Stimulated activated CD4-positive, alpha-beta T cell treated with anti-CD3 and anti-CD28 coated beads, TNF-alpha, amount 100 ng/mL, for 1 hour (primary cell): Measurements from ENCODE around the gene PDE6B.
A peak's percentile ranks its signal among the peaks of the same experiment; 100 is the strongest.
"Not testable (repeated sequence)": the region's sequence is repeated elsewhere in the genome, so short reads cannot be mapped to it uniquely, and the experiment has no call there.

Source experiments
- DNase-seq, 3 donors: peaks; one replicate each; pipeline ENCODE4 v3.0.0-alpha.2; 2020; ENCODE audit warnings: low read depth in 3 of 3, low spot score in 1 of 3

The PDE6B gene

DNA sequence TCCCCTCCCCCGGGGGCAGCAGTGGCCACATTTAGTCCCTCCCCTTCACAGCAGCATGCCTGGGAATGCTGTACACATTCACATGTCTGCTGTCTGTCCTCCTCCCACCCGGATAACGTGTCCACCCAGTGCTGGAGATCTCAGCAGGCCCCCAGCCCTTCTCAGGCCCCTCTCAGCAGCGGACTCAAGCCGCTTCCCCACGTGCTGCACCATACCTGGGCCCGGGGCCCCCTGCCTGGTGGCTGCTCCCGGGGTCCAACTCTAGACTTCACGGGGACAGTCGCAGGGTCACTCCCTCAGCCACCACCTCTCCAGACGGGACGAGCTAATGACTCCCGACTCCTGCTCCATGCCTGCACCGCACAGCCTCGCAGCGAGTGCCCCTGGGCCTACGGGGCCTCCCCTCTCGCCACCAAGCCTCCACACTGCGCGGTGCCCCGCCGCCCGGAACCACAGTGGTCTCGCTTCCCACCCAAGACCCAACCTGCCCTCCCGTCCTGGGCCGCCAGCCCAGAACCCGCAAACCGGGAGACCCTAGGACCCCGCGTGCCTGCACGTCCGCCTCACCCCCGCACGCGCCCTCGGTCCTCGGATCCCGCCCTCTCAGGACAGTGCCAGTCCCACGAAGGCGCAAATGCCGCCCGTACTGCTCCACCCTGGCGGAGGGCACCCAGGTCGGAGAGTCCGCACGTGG is 79.0 kb downstream of the PDE6B start:
- no peak for DNase-seq

GRCh38 chr4:704971-705277 is 79.6 kb downstream of the PDE6B start:
- no peak for DNase-seq

- DNase-seq = peak; percentile 89 to 98 (median 95)
Observed at GRCh38 chr4:705278-706082, 80.1 kb downstream of the PDE6B start, which contains the start of gene PCGF3. PCGF3 (plus strand) TSS chr4:705832; CDS start chr4:733681, 27,849 bp downstream.

DNA sequence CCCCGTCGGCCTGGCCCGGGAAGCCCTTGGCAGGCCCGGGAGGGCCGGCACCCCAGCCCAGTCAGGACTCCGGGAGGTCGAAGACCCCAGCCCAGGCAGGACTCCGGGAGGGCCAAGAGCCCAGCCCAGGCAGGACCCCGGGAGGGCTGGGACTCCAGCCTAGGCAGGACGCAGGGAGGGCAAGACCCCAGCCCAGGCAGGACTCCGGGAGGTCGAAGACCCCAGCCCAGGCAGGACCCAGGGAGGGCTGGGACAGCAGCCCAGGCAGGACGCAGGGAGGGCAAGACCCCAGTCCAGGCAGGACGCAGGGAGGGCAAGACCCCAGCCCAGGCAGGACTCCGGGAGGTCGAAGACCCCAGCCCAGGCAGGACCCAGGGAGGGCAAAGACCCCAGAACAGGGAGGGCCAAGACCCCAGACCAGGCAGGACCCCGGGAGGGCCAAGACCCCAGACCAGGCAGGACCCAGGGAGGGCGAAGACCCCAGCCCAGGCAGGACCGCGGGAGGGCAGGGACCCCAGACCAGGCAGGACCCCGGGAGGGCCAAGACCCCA is 80.8 kb downstream of the PDE6B start:
- DNase-seq = not testable (repeated sequence)

GRCh38 chr4:706834-707598 is 81.6 kb downstream of the PDE6B start:
- DNase-seq = no peak

- no peak for DNase-seq
Observed at GRCh38 chr4:707929-708630, 82.7 kb downstream of the PDE6B start.

GRCh38 chr4:708631-708933 is 83.2 kb downstream of the PDE6B start:
- no peak for DNase-seq

DNA sequence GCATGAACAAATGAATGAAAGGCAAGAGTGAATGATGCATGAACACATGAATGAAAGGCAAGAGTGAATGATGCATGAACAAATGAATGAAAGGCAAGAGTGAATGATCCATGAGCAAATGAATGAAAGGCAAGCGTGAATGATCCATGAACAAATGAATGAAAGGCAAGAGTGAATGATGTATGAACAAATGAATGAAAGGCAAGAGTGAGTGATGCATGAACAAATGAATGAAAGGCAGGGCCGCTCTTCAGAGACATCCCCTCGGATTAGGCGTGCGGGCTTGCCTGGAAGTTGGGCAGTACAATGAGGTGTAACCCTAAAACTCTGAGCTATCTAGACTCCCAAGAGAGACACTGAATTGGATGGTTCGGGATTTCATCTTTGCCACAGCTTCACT is 84.0 kb downstream of the PDE6B start:
- DNase-seq = no peak

- DNase-seq = no peak
Observed at GRCh38 chr4:710116-710515, 84.7 kb downstream of the PDE6B start.

DNA sequence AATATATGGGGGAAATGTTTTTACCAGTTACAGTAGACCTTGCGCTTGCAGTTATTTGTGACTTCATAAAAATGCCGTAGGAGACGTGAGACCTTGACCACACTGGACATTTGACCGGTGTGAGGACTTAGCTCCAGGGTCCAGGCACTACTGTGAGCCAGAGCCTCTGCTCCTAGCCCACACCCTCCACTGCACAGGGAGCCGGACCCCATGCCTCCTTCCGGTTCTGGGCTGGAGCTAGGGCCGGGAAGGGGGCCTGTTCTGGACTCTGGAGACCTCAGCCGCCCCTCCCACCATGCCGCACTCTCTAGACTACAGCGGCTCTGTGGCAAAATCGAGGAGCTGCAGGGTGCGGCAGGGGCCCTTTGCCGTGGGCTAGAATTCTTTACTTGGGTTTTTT is 85.5 kb downstream of the PDE6B start:
- no peak for DNase-seq

DNA sequence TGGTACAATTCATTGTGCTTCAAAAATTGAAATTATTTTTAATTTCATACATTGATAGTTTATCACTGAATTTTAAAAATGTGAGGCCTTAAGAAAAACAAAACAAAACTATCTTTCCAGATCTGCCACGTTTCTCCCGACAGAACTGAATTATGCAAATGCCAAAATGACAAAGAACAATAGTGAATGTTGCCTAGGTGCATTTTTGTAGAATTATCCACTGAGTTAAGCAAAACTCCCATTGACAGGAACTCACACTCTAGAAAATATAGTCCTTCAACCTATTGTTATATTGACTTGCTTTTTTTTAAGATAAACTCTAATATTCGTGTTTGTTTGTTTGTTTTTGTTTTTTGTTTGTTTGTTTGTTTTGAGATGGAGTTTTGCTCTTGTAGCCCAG is 86.7 kb downstream of the PDE6B start:
- no peak for DNase-seq

GRCh38 chr4:712916-713632 is 87.7 kb downstream of the PDE6B start:
- DNase-seq = no peak

- DNase-seq = no peak
Observed at GRCh38 chr4:714087-714486, 88.7 kb downstream of the PDE6B start.

GRCh38 chr4:717601-718320 is 92.4 kb downstream of the PDE6B start:
- no peak for DNase-seq

DNA sequence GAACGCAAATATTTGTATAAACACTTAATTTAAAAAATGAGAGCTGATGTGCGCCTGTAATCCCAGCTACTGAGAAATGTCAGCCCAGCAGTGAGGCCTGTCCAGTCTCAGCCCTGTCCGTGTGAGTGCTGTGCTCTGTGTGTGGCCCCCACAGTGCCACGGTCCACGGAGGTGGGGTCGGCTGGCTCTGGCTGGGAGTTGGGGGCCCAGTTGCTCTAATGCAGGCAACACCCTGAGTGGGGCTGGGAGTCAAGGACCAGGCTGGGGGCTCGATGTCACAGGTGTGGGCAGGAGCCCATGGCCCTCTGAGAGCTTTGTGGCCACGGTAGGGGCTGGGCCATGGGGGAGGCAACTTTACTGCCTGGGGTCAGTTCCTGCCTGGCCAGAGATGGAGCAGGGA is 93.1 kb downstream of the PDE6B start:
- DNase-seq = no peak
